SHP77 (cell line): ENCODE results near the gene JARID2.

Source experiments
- DNase-seq, 2 experiments: peaks; one replicate each; lab custom pipeline; 2025; lab: John Stamatoyannopoulos, UW

JARID2 gene

GRCh38 chr6:15421945-15422733 is 176.3 kb downstream of the JARID2 start:
- no peak for DNase-seq

GRCh38 chr6:15423286-15423993 is 177.6 kb downstream of the JARID2 start:
- DNase-seq, result no peak

- DNase-seq, result no peak
Measured at GRCh38 chr6:15425947-15426346, 180.1 kb downstream of the JARID2 start.

- no peak for DNase-seq
Measured at GRCh38 chr6:15426395-15426794, 180.5 kb downstream of the JARID2 start.

- DNase-seq, result no peak
Measured at GRCh38 chr6:15426901-15427300, 181.0 kb downstream of the JARID2 start.

- DNase-seq, result no peak
Measured at GRCh38 chr6:15427331-15428070, 181.6 kb downstream of the JARID2 start.

GRCh38 chr6:15429141-15430110 is 183.6 kb downstream of the JARID2 start:
- no peak for DNase-seq

- DNase-seq, result no peak
Measured at GRCh38 chr6:15430186-15430585, 184.3 kb downstream of the JARID2 start.

- DNase-seq, result no peak
Measured at GRCh38 chr6:15430931-15431405, 185.1 kb downstream of the JARID2 start.

GRCh38 chr6:15431762-15432483 is 186.1 kb downstream of the JARID2 start:
- no peak for DNase-seq

- DNase-seq, result no peak
Measured at GRCh38 chr6:15433511-15433861, 187.6 kb downstream of the JARID2 start.

- no peak for DNase-seq
Measured at GRCh38 chr6:15434263-15434662, 188.4 kb downstream of the JARID2 start.

GRCh38 chr6:15434823-15435380 is 189.0 kb downstream of the JARID2 start:
- no peak for DNase-seq

GRCh38 chr6:15435468-15435867 is 189.6 kb downstream of the JARID2 start:
- no peak for DNase-seq

- no peak for DNase-seq
Measured at GRCh38 chr6:15436451-15436850, 190.6 kb downstream of the JARID2 start.

GRCh38 chr6:15437090-15437635 is 191.3 kb downstream of the JARID2 start:
- DNase-seq, result no peak

- no peak for DNase-seq
Measured at GRCh38 chr6:15439410-15440025, 193.6 kb downstream of the JARID2 start.

- DNase-seq, result no peak
Measured at GRCh38 chr6:15440040-15440439, 194.2 kb downstream of the JARID2 start.

GRCh38 chr6:15441215-15441868 is 195.5 kb downstream of the JARID2 start:
- no peak for DNase-seq
